Measurements from ENCODE around the gene YRDC.

Gene YRDC

DNA sequence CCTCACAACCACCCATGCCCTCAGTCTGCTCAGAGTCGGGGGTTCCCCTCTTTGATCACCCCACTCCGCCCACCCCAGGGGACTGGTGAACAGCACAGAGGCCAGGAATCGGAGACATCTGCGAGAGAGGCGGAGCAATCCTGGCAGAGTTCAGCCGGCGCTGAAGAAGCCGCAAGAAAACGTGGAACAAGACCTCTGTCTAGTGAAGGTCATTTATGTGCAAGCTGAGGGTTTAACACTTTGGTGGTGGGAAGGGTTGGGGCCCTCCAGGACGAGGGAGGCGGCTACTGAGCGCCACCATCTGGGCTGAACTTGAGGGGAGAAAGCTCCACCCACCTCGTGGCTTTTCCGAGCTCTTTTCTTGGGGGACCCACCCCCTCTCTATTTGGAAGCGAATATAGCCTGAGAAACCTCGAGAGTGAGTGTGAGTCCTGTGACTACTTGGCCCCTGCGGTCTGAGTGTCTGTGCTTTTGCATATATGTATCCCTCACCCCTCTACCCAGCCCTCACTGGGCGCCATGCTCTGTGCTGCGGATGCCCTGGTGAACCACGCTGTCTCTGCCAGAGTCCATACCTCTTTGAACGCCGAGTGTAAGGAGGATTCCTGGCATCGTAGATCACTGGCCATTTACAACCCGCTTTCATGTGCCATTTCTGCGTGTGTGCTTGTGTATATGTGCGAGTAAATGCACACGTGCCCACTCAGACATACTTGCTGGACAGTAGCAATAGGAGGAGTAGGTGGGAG, 41.9 kb downstream of the YRDC start:
- DNase-seq (ENCODE audit: low read depth): no peak

GRCh38 chr1:37764888-37765441, 43.0 kb downstream of the YRDC start, which contains the start of gene EPHA10:
TSS of gene EPHA10 (minus strand) at chr1:37765120. CDS start at chr1:37765066, 54 bp downstream.
- no peak for DNase-seq (ENCODE audit: low read depth)

GRCh38 chr1:37764414-37764825, 43.6 kb downstream of the YRDC start:
- no peak for DNase-seq (ENCODE audit: low read depth)

DNA sequence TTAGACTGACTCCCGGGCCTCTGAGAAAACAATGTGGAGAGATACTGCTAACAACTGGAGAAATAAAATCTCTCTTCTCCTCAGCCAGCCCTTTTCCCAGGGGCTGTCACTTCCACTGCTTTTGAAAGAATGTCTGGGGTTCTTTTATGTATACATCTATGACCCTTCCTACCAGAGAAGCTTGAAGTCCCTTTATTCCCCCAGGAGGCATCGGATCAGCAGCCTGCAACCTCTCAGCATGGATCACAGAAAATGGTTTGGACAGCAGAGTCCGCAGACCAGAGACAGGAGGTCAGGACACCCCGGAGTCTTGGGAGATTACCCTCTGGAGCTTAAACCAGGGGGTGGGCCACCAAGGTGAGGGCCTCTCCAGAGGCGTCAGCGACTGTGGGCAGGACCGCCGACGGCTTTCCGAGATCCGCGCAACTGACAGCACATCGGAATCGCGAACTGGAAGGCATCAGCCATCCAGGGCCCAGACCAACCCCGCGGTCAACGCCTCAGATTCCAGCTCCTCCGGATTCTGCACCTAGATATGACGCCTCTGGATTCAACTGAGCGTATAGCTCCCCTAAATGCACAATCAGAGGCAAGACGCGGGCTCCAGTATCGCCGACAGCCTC, 44.1 kb downstream of the YRDC start:
- DNase-seq (ENCODE audit: low read depth): no peak

GRCh38 chr1:37762516-37762915, 45.5 kb downstream of the YRDC start:
- no peak for DNase-seq (ENCODE audit: low read depth)

DNA sequence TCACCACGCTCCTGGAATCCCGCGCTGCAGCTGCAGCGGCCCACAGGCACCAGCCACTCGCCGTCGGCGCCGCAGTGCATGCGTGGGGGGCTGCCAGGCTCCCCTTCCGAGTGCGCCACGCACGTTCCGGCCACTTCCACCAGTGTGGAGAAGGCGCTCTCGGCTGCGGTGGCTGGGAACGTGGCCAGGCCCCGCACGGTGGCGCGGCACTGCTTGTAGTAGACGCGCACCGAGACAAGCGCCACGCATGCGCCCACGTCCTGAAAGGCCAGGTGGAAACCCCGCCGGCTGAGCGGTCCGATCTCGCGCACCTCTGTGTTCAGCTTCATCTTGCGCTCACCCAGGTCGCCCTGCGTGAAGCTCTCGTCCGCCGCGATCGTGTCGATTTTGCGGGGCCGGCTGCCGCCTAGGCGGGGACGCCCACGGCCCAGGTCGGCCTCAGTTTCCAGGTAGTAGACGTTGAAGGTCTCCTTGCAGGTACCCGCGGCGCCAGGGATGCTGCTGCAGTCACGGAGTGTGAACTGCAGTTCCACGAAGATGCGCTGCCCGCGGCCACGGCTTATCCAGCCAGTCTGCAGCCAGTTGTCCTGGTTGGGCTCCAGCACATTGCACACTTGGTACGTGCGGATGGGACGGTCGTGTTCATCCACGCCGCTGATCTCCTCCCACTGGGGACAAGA, 46.5 kb downstream of the YRDC start:
- no peak for DNase-seq (ENCODE audit: low read depth)

DNA sequence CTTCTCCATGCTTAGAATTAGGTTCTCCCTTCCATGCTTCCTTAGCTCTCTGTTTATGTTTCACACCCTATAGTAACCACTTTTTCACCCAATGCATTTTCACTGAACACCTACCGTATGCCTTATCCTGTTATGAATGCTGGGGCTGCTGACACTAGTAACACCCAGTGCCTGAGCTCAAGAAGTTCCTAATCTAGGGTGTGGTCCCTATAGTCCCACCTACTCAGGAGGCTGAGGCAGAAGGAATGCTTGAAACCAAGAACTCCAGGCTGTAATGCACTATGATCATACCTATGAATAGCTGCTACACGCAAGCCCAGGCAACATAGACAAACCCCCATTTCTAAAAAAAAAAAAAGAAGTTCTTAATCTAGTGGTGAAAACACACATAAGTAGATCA, 48.6 kb downstream of the YRDC start:
- no peak for DNase-seq (ENCODE audit: low read depth)

DNA sequence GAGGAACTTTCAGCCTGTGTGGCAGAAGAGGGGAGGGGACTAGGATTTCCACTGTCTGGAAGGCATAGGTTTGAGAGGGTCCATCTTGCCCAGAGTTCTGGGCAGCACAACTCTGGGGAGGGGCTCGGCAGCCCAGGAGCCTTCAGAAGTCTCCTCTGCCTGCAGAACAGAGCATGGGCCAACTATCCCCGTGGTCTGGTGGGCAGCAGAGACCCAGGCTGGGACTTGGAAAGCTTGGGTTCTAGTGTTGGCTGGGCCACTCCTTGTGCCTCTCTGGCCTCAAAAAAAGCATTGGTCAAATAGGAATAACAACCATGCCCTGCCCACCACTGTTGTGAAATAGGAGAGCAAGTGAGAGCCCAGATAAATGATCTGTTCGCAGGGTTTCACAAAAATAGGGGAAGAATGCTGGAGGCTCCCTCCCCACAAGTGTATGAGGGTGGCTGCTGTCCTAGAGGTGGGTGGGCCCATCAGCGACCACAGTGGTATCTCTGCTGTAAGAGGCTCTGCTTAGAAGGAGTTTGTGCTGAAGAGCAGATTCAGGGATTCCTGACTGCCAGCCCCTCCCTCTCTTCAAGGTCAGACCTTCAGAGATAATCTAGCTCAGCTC, 52.0 kb downstream of the YRDC start:
- DNase-seq (ENCODE audit: low read depth): no peak

DNA sequence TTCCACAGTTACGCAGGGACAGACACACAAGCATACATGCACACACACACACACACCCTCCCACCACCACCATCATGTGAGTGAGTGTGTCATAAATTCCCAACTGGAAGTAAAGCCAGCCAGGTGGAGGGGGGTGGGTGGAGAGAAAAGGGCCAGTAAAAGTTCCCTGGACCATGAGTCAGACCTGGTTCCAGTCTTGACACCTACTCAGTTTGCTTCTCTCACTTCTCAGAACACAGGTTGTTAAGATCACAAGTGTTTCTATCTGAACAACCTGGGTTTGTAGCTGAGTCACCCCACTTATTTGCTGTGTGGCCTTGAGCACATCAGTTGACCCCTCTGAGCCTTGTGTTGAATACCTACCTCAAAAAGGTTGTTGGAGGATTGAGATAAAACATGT, 52.7 kb downstream of the YRDC start:
- DNase-seq (ENCODE audit: low read depth): no peak

DNA sequence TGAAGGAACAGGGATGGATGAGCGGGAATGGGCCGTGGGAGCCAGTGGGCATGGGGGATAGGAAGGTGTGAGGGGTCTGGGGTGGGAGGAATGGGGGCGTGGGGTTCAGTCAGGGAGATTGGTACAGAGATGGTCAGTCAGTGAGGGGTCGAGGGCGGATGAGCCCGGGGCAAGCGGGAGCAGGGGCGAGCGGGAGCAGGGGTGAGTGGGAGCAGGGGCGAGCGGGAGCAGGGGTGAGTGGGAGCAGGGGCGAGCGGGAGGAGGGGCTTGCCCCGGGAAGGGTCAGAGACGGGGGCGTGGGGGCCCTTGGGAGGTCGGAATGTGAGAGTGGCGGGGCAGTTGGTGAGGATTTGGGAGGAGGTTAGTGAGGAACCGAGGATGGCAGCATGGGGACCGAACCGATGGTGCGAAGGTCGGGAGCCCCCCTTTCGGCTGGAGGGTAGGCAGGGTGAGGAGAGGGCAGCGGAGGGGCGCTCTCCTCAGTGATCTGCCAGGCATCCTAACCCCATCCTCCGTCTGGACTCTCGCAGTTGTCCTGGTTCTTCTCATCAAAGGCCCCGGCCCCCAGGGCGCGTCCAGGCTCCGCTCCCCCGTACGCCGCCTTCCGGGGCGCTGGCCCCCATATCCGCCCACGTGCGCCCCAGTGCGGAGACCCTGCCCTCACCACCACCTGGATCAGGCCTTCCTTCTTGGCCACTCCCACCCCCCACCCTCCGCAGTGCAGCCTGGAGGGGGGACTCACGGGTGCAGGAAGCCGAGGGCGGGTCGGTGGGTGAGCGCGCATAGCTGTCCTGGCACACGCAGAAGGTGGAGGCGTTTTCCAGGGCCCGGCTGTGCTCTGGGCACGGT, 54.3 kb downstream of the YRDC start:
- no peak for DNase-seq (ENCODE audit: low read depth)
